ENCODE data around the gene EIF2D. TPM values are rescaled to one million over a fixed set of nuclear protein-coding genes. Genes with fewer than 3 reads are reported as not detected.

Gene EIF2D
- total and polyA plus RNA-seq, 8 donors: 20.9 to 37.9 (median 29.3) TPM

DNA sequence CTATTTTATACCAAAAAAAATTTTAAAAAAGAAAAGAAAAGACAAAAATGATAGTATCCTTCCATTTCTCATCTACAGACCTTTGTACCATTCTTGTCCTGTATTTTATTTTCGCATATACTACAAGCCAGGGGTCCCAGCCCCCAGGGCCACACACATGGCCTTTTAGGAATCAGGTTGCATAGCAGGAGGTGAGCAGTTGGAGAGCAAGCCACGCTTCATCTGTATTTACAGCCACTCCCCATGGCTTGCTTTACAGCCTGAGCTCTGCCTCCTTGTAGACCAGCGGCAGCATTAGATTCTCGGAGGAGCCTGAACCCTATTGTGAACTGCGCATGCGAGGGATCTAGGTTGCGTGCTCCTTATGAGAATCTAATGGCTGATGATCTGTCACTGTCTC, 65.2 kb downstream of the EIF2D start:
- TF ChIP-seq, protein P1, sequence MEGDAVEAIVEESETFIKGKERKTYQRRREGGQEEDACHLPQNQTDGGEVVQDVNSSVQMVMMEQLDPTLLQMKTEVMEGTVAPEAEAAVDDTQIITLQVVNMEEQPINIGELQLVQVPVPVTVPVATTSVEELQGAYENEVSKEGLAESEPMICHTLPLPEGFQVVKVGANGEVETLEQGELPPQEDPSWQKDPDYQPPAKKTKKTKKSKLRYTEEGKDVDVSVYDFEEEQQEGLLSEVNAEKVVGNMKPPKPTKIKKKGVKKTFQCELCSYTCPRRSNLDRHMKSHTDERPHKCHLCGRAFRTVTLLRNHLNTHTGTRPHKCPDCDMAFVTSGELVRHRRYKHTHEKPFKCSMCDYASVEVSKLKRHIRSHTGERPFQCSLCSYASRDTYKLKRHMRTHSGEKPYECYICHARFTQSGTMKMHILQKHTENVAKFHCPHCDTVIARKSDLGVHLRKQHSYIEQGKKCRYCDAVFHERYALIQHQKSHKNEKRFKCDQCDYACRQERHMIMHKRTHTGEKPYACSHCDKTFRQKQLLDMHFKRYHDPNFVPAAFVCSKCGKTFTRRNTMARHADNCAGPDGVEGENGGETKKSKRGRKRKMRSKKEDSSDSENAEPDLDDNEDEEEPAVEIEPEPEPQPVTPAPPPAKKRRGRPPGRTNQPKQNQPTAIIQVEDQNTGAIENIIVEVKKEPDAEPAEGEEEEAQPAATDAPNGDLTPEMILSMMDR (IDR thresholded peaks at IDR 0.05): no peak
- FAIRE-seq (no peak), DNase-seq (peak in 1 of 6 donors; percentile 2), ATAC-seq (no peak)
- WGBS, 2 donors: 83 to 97% methylated on average over 7 of the region's 7 CpGs
- Histone ChIP-seq H3K27me3 (no peaks in the 10 kb centered on the region), H3K4me1 (peaks cover 0 to 3% (median 0%) of the 10 kb centered on the region in 3 donors), H3K36me3 (no peaks in the 10 kb centered on the region), H3K27ac (no peak overlapping the region), H3K4me3 (no peak overlapping the region), H3K9me3 (no peaks in the 10 kb centered on the region)
- intact Hi-C loops (cut with DNase I): loop anchor here in 1 of 3 donors (5.0 kb wide), 1 partner anchor 35 kb away; no protein-coding TSS in a partner anchor

DNA sequence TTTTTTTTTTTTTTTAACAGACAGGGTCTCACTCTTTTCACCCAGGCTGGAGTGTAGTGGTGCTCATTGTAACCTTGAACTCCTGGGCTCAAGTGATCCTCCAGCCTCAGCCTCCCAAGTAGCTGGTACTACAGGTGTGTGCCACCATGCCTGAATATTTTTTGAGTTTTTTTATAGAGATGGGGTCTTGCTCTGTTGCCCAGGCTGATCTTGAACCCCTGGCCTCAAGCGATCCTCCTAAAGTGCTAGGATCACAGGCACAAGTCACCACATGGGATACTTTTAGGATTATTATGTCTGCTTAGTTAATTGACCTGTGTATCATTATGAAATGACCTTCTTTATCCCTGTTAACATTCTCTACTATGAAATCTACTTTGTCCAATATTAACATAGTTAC, 66.9 kb downstream of the EIF2D start:
- WGBS, 2 donors: 100% methylated on average over 1 of the region's 1 CpG

DNA sequence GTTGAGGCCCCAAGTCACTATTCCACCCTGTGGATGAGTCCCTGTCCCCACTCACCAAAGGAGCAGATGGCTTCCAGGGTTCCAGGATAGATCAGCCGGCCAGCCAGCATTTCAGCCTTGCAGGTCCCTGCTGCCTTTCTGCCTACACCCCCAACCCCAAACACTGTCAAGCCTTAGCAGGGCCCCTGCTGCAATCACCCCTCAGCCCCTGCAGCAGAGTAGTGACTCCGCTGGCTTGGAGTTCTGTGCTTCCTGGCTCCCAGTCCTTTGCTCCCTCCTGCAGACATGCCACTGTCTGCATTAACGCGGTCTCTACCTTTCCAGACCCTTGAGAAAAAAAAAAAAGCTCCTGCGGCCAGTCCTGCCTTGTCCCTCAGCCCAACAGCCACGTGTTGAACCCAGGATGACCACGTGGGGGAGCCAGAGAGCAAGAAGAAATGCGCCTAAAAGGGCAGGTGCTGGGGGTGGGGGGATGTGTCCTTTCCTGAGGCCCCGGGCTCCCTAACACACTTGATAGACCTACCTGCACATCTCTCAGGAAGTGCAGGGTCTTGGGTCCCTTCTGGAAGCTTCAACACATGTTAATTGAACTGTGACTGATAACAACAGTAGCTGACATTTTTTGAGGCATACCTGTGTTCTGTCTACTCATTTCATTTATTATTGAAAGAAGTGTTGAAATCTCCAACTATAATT, 67.6 kb downstream of the EIF2D start:
- Histone ChIP-seq H3K36me3 (no peaks in the 10 kb centered on the region), H3K4me3 (no peak overlapping the region), H3K27me3 (no peaks in the 10 kb centered on the region), H3K4me1 (peaks cover 14 to 16% (median 15%) of the 10 kb centered on the region in 3 donors), H3K9me3 (no peaks in the 10 kb centered on the region), H3K27ac (no peak overlapping the region)
- TF ChIP-seq, protein P1 (IDR thresholded peaks at IDR 0.05): peak; percentile 73 to 84 (median 82)
- DNase-seq (peak; percentile 62 to 91 (median 80)), FAIRE-seq (no peak), ATAC-seq (peak; percentile 51 to 73 (median 66))
- WGBS, 2 donors: 9 to 11% methylated on average over 9 of the region's 9 CpGs
- intact Hi-C loops (cut with DNase I): loop anchor here in 2 of 3 donors (5.0 kb wide), 2 partner anchors 38 to 43 kb away; no protein-coding TSS in a partner anchor

More for the DNA sequence above, 66.9 kb downstream of the EIF2D start:
- no peak for ATAC-seq
- H3K4me3 ChIP-seq: no peak overlapping the region
- no peak for DNase-seq
- intact Hi-C loops (cut with DNase I): loop anchor here in 1 of 3 donors (5.0 kb wide), 1 partner anchor 37 kb away; no protein-coding TSS in a partner anchor
- no peaks in the 10 kb centered on the region for H3K36me3 ChIP-seq
- FAIRE-seq: no peak
- H3K27ac ChIP-seq: no peak overlapping the region
- no peaks in the 10 kb centered on the region for H3K9me3 ChIP-seq
- no peaks in the 10 kb centered on the region for H3K27me3 ChIP-seq
- peaks cover 8 to 10% (median 8%) of the 10 kb centered on the region in 3 donors for H3K4me1 ChIP-seq
- TF ChIP-seq, protein P1 (IDR thresholded peaks at IDR 0.05): no peak

Other genes with a start within 250 kb of the EIF2D start
- 1 to 10 TPM; 1.8 to 9.9 (median 3.1) TPM for gene IKBKE, start 142.0 kb downstream of the EIF2D start, total RNA-seq
- 1 to 10 TPM; 3.4 to 6.4 TPM for gene IKBKE, start 142.0 kb downstream of the EIF2D start, polyA plus RNA-seq
- gene RASSF5, start 104.9 kb downstream of the EIF2D start, total RNA-seq: 10 to 100 TPM in 4 of 6 donors, 1 to 10 TPM in 2; 8.2 to 17.8 (median 12.5) TPM
- gene RASSF5, start 104.9 kb downstream of the EIF2D start, polyA plus RNA-seq: 10 to 100 TPM in 1 of 2 donors, 1 to 10 TPM in 1; 6.7 to 22.3 TPM
- gene DYRK3, start 23.1 kb upstream of the EIF2D start, total RNA-seq: 1 to 10 TPM; 2.3 to 7.0 (median 3.8) TPM
- 1 to 10 TPM; 2.4 to 4.8 TPM for gene DYRK3, start 23.1 kb upstream of the EIF2D start, polyA plus RNA-seq
- 10 to 100 TPM; 28.3 to 55.7 (median 30.8) TPM for gene MAPKAPK2, start 72.4 kb upstream of the EIF2D start, total RNA-seq
- gene MAPKAPK2, start 72.4 kb upstream of the EIF2D start, polyA plus RNA-seq: 10 to 100 TPM; 38.8 to 48.9 TPM
- gene IL19, start 158.3 kb upstream of the EIF2D start, total RNA-seq: not detected
- not detected for gene IL19, start 158.3 kb upstream of the EIF2D start, polyA plus RNA-seq
- gene IL10, start 160.0 kb upstream of the EIF2D start, total RNA-seq: under 1 TPM in 5 of 6 donors, not detected in 1; 0.12 to 0.81 (median 0.24) TPM
- gene IL10, start 160.0 kb upstream of the EIF2D start, polyA plus RNA-seq: under 1 TPM; 0.05 to 0.53 TPM

Measured in pancreas (tissue), 10 donors.